Activated CD8-positive, alpha-beta memory T cell treated with anti-CD3 and anti-CD28 coated beads, Interleukin-2, amount 10 ng/mL, durations not matched to agents 7 days and 5 days (primary cell): ENCODE results near the gene MAPT. TPM values are rescaled to one million over a fixed set of nuclear protein-coding genes. Genes with fewer than 3 reads are reported as not detected.

Experiments
- ATAC-seq: fragments of 150-1000 bp; cut with Tn5 transposase; one replicate; pipeline ENCODE4 v1.10.0; 2021; ENCODE audit warnings: moderate library complexity
- CTCF ChIA-PET: fragments of 350-600 bp; sonication (Branson Sonifier 250); formaldehyde crosslinking; loops from one replicate; lab custom pipeline; 2021; ENCODE audit warnings: antibody characterized with exemption; lab: Charles Lee
- DNase-seq: peaks from one replicate; pipeline ENCODE4 v3.0.0-alpha.2; 2020
- H3K27ac Mint-ChIP-seq: one replicate; pipeline ENCODE4 v1.8.0; 2021; ENCODE audit warnings: mild to moderate bottlenecking, mixed read lengths
- H3K27me3 Mint-ChIP-seq: one replicate; pipeline ENCODE4 v1.8.0; 2021; ENCODE audit warnings: mixed read lengths
- H3K36me3 Mint-ChIP-seq: one replicate; pipeline ENCODE4 v1.8.0; 2021; ENCODE audit warnings: mild to moderate bottlenecking, mixed read lengths
- H3K4me1 Mint-ChIP-seq: one replicate; pipeline ENCODE4 v1.8.0; 2021; ENCODE audit warnings: mixed read lengths
- H3K4me3 Mint-ChIP-seq: one replicate; pipeline ENCODE4 v1.8.0; 2021; ENCODE audit warnings: mild to moderate bottlenecking, moderate library complexity, mixed read lengths
- H3K9me3 Mint-ChIP-seq: one replicate; pipeline ENCODE4 v1.8.0; 2022; ENCODE audit warnings: low read depth, mixed read lengths
- total RNA-seq, 2 experiments: library from RNA; stranded (reverse); gene quantifications; one replicate each; pipeline ENCODE4 v1.2.3, GENCODE V29; 2021

MAPT gene
- total RNA-seq, 2 experiments from 2014 or later: 0.15 TPM; not detected in 1

- ATAC-seq (no peak), DNase-seq (no peak)
- H3K9me3 Mint-ChIP-seq: no peaks in the 10 kb centered on the region
- peaks cover 4% of the 10 kb centered on the region for H3K27me3 Mint-ChIP-seq
- no peaks in the 10 kb centered on the region for H3K4me1 Mint-ChIP-seq
- H3K4me3 Mint-ChIP-seq: no peak overlapping the region
- H3K36me3 Mint-ChIP-seq: no peaks in the 10 kb centered on the region
- CTCF ChIA-PET: no interaction called here
- no peak overlapping the region for H3K27ac Mint-ChIP-seq
These were observed 100.6 kb downstream of the MAPT start for GRCh38 chr17:45994987-45995386.

GRCh38 chr17:45995627-45996270 lies 101.4 kb downstream of the MAPT start:
- Mint-ChIP-seq H3K27ac (no peak overlapping the region), H3K4me3 (no peak overlapping the region), H3K4me1 (no peaks in the 10 kb centered on the region), H3K36me3 (no peaks in the 10 kb centered on the region), H3K27me3 (peaks cover under 1% of the 10 kb centered on the region), H3K9me3 (no peaks in the 10 kb centered on the region)
- CTCF ChIA-PET: no interaction called here
- DNase-seq (no peak), ATAC-seq (no peak)

DNA sequence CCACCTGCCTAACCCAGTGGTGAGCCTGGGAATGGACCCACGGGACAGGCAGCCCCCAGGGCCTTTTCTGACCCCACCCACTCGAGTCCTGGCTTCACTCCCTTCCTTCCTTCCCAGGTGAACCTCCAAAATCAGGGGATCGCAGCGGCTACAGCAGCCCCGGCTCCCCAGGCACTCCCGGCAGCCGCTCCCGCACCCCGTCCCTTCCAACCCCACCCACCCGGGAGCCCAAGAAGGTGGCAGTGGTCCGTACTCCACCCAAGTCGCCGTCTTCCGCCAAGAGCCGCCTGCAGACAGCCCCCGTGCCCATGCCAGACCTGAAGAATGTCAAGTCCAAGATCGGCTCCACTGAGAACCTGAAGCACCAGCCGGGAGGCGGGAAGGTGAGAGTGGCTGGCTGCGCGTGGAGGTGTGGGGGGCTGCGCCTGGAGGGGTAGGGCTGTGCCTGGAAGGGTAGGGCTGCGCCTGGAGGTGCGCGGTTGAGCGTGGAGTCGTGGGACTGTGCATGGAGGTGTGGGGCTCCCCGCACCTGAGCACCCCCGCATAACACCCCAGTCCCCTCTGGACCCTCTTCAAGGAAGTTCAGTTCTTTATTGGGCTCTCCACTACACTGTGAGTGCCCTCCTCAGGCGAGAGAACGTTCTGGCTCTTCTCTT lies 102.1 kb downstream of the MAPT start:
- Mint-ChIP-seq H3K36me3 (no peaks in the 10 kb centered on the region), H3K9me3 (no peaks in the 10 kb centered on the region), H3K27me3 (no peaks in the 10 kb centered on the region), H3K27ac (no peak overlapping the region), H3K4me1 (no peaks in the 10 kb centered on the region), H3K4me3 (no peak overlapping the region)
- no peak for ATAC-seq
- CTCF ChIA-PET: no interaction called here
- no peak for DNase-seq

- DNase-seq (no peak), ATAC-seq (no peak)
- CTCF ChIA-PET: interaction anchor here (1.0 kb wide), 1 partner anchor 47 kb away, joined by 3 read pairs; no protein-coding TSS in a partner anchor
- Mint-ChIP-seq H3K9me3 (no peaks in the 10 kb centered on the region), H3K27ac (no peak overlapping the region), H3K4me3 (no peak overlapping the region), H3K4me1 (no peaks in the 10 kb centered on the region), H3K27me3 (no peaks in the 10 kb centered on the region), H3K36me3 (no peaks in the 10 kb centered on the region)
These were observed 102.8 kb downstream of the MAPT start for GRCh38 chr17:45997166-45997565.

DNA sequence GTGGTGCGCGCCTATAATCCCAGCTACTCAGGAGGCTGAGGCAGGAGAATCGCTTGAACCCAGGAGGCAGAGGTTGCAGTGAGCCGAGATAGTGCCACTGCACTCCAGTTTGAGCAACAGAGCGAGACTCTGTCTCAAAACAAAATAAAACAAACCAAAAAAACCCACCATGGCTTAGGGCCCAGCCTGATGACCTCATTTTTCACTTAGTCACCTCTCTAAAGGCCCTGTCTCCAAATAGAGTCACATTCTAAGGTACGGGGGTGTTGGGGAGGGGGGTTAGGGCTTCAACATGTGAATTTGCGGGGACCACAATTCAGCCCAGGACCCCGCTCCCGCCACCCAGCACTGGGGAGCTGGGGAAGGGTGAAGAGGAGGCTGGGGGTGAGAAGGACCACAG lies 103.3 kb downstream of the MAPT start:
- Mint-ChIP-seq H3K27ac (no peak overlapping the region), H3K36me3 (no peaks in the 10 kb centered on the region), H3K9me3 (no peaks in the 10 kb centered on the region), H3K27me3 (no peaks in the 10 kb centered on the region), H3K4me1 (no peaks in the 10 kb centered on the region), H3K4me3 (no peak overlapping the region)
- CTCF ChIA-PET: interaction anchor here (1.0 kb wide), 1 partner anchor 46 kb away, joined by 3 read pairs; no protein-coding TSS in a partner anchor
- ATAC-seq (no peak), DNase-seq (no peak)

GRCh38 chr17:45998987-45999899 lies 104.9 kb downstream of the MAPT start, which contains the start of gene STH:
STH (plus strand) TSS chr17:45999250; CDS start chr17:45999280, 30 bp downstream.
- peaks cover 3% of the 10 kb centered on the region for H3K4me1 Mint-ChIP-seq
- no peaks in the 10 kb centered on the region for H3K27me3 Mint-ChIP-seq
- CTCF ChIA-PET: interaction anchor here (1.5 kb wide), 1 partner anchor 214 kb away, joined by 5 read pairs; no protein-coding TSS in a partner anchor
- no peak within 1 kb of the TSS for H3K4me3 Mint-ChIP-seq
- no peak within 1 kb of the TSS for H3K27ac Mint-ChIP-seq
- no peak for DNase-seq
- ATAC-seq: no peak
- no peaks in the 10 kb centered on the region for H3K36me3 Mint-ChIP-seq
- no peaks in the 10 kb centered on the region for H3K9me3 Mint-ChIP-seq

DNA sequence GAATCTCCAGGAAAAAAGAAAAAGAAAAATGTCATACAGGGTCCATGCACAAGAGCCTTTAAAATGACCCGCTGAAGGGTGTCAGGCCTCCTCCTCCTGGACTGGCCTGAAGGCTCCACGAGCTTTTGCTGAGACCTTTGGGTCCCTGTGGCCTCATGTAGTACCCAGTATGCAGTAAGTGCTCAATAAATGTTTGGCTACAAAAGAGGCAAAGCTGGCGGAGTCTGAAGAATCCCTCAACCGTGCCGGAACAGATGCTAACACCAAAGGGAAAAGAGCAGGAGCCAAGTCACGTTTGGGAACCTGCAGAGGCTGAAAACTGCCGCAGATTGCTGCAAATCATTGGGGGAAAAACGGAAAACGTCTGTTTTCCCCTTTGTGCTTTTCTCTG lies 105.5 kb downstream of the MAPT start:
- H3K4me3 Mint-ChIP-seq: no peak overlapping the region
- no peaks in the 10 kb centered on the region for H3K36me3 Mint-ChIP-seq
- DNase-seq: no peak
- H3K27ac Mint-ChIP-seq: no peak overlapping the region
- H3K27me3 Mint-ChIP-seq: no peaks in the 10 kb centered on the region
- H3K4me1 Mint-ChIP-seq: peaks cover 3% of the 10 kb centered on the region
- CTCF ChIA-PET: interaction anchor here (1.5 kb wide), 1 partner anchor 213 kb away, joined by 5 read pairs; no protein-coding TSS in a partner anchor
- no peak for ATAC-seq
- no peaks in the 10 kb centered on the region for H3K9me3 Mint-ChIP-seq

DNA sequence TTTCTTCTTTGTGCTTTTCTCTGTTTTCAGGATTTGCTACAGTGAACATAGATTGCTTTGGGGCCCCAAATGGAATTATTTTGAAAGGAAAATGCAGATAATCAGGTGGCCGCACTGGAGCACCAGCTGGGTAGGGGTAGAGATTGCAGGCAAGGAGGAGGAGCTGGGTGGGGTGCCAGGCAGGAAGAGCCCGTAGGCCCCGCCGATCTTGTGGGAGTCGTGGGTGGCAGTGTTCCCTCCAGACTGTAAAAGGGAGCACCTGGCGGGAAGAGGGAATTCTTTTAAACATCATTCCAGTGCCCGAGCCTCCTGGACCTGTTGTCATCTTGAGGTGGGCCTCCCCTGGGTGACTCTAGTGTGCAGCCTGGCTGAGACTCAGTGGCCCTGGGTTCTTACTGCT lies 105.9 kb downstream of the MAPT start:
- no peak overlapping the region for H3K4me3 Mint-ChIP-seq
- H3K9me3 Mint-ChIP-seq: no peaks in the 10 kb centered on the region
- no peak overlapping the region for H3K27ac Mint-ChIP-seq
- ATAC-seq: no peak
- CTCF ChIA-PET: interaction anchor here (0.8 kb wide), 1 partner anchor 10 kb away, joined by 5 read pairs; no protein-coding TSS in a partner anchor
- peaks cover 3% of the 10 kb centered on the region for H3K4me1 Mint-ChIP-seq
- no peaks in the 10 kb centered on the region for H3K27me3 Mint-ChIP-seq
- no peak for DNase-seq
- no peaks in the 10 kb centered on the region for H3K36me3 Mint-ChIP-seq

- Mint-ChIP-seq H3K36me3 (no peaks in the 10 kb centered on the region), H3K27ac (no peak overlapping the region), H3K9me3 (no peaks in the 10 kb centered on the region), H3K4me3 (no peak overlapping the region), H3K27me3 (no peaks in the 10 kb centered on the region), H3K4me1 (peaks cover 3% of the 10 kb centered on the region)
- ATAC-seq (no peak), DNase-seq (no peak)
- CTCF ChIA-PET: interaction anchor here (0.8 to 5.3 kb wide), 6 partner anchors 10 to 212 kb away, joined by 3 to 39 read pairs (median 22); no protein-coding TSS in a partner anchor
These were observed 106.4 kb downstream of the MAPT start for GRCh38 chr17:46000757-46001156.

GRCh38 chr17:46001390-46002310 lies 107.3 kb downstream of the MAPT start:
- Mint-ChIP-seq H3K4me1 (peaks cover 3% of the 10 kb centered on the region), H3K36me3 (no peaks in the 10 kb centered on the region), H3K27me3 (no peaks in the 10 kb centered on the region), H3K4me3 (no peak overlapping the region), H3K9me3 (no peaks in the 10 kb centered on the region), H3K27ac (no peak overlapping the region)
- ATAC-seq (no peak), DNase-seq (no peak)
- CTCF ChIA-PET: interaction anchor here (1.0 to 5.3 kb wide), 12 partner anchors 9 to 285 kb away, joined by 3 to 39 read pairs (median 4); no protein-coding TSS in a partner anchor

DNA sequence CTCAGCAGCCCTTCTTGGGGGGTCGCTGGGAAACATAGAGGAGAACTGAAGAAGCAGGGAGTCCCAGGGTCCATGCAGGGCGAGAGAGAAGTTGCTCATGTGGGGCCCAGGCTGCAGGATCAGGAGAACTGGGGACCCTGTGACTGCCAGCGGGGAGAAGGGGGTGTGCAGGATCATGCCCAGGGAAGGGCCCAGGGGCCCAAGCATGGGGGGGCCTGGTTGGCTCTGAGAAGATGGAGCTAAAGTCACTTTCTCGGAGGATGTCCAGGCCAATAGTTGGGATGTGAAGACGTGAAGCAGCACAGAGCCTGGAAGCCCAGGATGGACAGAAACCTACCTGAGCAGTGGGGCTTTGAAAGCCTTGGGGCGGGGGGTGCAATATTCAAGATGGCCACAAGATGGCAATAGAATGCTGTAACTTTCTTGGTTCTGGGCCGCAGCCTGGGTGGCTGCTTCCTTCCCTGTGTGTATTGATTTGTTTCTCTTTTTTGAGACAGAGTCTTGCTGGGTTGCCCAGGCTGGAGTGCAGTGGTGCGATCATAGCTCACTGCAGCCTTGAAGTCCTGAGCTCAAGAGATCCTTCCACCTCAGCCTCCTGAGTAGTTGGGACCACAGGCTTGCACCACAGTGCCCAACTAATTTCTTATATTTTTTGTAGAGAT lies 108.1 kb downstream of the MAPT start:
- Mint-ChIP-seq H3K27ac (no peak overlapping the region), H3K27me3 (no peaks in the 10 kb centered on the region), H3K4me1 (peaks cover 3% of the 10 kb centered on the region), H3K36me3 (no peaks in the 10 kb centered on the region), H3K9me3 (no peaks in the 10 kb centered on the region), H3K4me3 (no peak overlapping the region)
- DNase-seq (peak; percentile 80), ATAC-seq (peak; percentile 94)
- CTCF ChIA-PET: interaction anchor here (0.8 to 5.3 kb wide), 14 partner anchors 9 to 284 kb away, joined by 3 to 39 read pairs (median 4); no protein-coding TSS in a partner anchor

- no peaks in the 10 kb centered on the region for H3K27me3 Mint-ChIP-seq
- CTCF ChIA-PET: interaction anchor here (0.8 to 5.3 kb wide), 14 partner anchors 9 to 284 kb away, joined by 3 to 39 read pairs (median 4); no protein-coding TSS in a partner anchor
- H3K27ac Mint-ChIP-seq: no peak overlapping the region
- peaks cover 3% of the 10 kb centered on the region for H3K4me1 Mint-ChIP-seq
- H3K36me3 Mint-ChIP-seq: no peaks in the 10 kb centered on the region
- peak; percentile 21 for ATAC-seq
- DNase-seq: no peak
- no peaks in the 10 kb centered on the region for H3K9me3 Mint-ChIP-seq
- H3K4me3 Mint-ChIP-seq: no peak overlapping the region
These were observed 108.6 kb downstream of the MAPT start for GRCh38 chr17:46002973-46003316.
